ENCODE measurements around the gene TLDC2. TPM values are rescaled to one million over a fixed set of nuclear protein-coding genes. Genes with fewer than 3 reads are reported as not detected.

The TLDC2 gene
- total and polyA plus RNA-seq, 2 donors (not counting 1 experiment from before 2014, with no cell fraction given), result under 0.01 to 0.09 TPM

DNA sequence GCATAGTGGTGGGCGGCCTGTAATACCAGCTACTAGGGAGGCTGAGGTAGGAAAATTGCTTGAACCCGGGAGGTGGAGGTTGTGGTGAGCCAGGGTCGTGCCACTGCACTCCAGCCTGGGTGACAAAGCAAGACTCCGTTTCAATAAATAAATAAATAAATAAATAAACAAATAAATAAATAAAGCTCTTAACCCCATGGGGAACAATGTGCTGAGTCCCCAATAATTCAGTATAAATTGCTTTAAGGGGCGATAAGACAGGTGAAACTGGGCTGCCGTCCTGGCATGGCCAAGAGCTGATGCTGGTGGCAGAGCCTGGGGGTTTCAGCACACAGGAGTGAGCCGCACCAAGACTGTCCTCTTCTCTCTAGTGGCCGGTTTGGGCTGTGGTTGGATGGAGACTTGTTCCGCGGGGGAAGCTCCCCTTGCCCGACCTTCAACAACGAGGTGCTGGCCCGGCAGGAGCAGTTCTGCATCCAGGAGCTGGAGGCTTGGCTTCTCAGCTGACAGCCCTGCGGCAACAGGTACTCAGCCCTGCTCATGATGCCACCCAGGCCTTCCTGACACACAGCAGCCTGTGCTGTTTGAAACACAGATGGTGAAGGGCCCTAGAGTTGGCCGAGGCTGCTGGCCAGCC lies 13.1 kb downstream of the TLDC2 start:
- TF ChIP-seq EZH2 (IDR thresholded peaks at IDR 0.05; ENCODE audit: low read length, missing control alignments), result no peak
- TF ChIP-seq, protein P1, sequence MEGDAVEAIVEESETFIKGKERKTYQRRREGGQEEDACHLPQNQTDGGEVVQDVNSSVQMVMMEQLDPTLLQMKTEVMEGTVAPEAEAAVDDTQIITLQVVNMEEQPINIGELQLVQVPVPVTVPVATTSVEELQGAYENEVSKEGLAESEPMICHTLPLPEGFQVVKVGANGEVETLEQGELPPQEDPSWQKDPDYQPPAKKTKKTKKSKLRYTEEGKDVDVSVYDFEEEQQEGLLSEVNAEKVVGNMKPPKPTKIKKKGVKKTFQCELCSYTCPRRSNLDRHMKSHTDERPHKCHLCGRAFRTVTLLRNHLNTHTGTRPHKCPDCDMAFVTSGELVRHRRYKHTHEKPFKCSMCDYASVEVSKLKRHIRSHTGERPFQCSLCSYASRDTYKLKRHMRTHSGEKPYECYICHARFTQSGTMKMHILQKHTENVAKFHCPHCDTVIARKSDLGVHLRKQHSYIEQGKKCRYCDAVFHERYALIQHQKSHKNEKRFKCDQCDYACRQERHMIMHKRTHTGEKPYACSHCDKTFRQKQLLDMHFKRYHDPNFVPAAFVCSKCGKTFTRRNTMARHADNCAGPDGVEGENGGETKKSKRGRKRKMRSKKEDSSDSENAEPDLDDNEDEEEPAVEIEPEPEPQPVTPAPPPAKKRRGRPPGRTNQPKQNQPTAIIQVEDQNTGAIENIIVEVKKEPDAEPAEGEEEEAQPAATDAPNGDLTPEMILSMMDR (conservative IDR thresholded peaks at IDR 0.05 in 1 of 2, IDR thresholded peaks at IDR 0.05 in 1 of 2; ENCODE audit: low read depth in 1 of 2, low read length in 2 of 2), result no peak
- Histone ChIP-seq H2AFZ (ENCODE audit: low read length) (no peak overlapping the region), H3K4me1 (ENCODE audit: control insufficient read depth, extremely low read depth, insufficient read depth, low read length) (peaks cover 6% of the 10 kb centered on the region), H3K9ac (ENCODE audit: insufficient read depth, low read length) (no peak overlapping the region), H3K9me3 (ENCODE audit: control insufficient read depth, insufficient read depth, low read depth, low read length) (no peaks in the 10 kb centered on the region), H4K20me1 (ENCODE audit: control insufficient read depth, extremely low read depth, insufficient read depth, low read length) (no peaks in the 10 kb centered on the region), H3K79me2 (ENCODE audit: control insufficient read depth, insufficient read depth, low read length) (no peaks in the 10 kb centered on the region), H3K27me3 (ENCODE audit: control insufficient read depth, insufficient read depth, low read length) (no peaks in the 10 kb centered on the region), H3K36me3 (ENCODE audit: control insufficient read depth, insufficient read depth, low read length) (no peaks in the 10 kb centered on the region), H3K4me3 (replicated peaks in 1 of 4; ENCODE audit: control extremely low read depth in 1 of 4, insufficient read depth in 1 of 4, low read depth in 3 of 4, low read length in 4 of 4) (no peak overlapping the region), H3K4me2 (ENCODE audit: extremely low read depth, insufficient read depth, low read length) (no peak overlapping the region), H3K27ac (ENCODE audit: insufficient read depth, low read length) (no peak overlapping the region)
- no peak for DNase-seq (ENCODE audit: low read depth in 2 of 2)

DNA sequence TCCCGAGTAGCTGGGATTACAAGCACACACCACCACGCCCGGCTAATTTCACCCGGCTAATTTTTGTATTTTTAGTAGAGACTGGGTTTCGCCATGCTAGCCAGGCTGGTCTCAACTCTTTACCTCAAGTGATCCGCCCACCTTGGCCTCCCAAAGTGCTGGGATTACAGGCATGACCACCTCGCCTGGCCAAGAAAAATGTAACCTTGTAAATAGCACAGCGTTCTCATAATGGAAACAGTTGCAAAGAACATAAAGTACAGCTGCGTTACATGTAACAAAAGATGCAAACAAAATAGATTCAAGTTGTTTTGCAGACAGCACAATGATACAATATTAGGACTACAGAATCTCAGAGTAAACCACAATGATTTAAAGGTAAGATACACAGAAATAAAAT lies 14.6 kb downstream of the TLDC2 start:
- Histone ChIP-seq H3K4me1 (ENCODE audit: control insufficient read depth, extremely low read depth, insufficient read depth, low read length) (peaks cover 6% of the 10 kb centered on the region), H2AFZ (ENCODE audit: low read length) (no peak overlapping the region)

DNA sequence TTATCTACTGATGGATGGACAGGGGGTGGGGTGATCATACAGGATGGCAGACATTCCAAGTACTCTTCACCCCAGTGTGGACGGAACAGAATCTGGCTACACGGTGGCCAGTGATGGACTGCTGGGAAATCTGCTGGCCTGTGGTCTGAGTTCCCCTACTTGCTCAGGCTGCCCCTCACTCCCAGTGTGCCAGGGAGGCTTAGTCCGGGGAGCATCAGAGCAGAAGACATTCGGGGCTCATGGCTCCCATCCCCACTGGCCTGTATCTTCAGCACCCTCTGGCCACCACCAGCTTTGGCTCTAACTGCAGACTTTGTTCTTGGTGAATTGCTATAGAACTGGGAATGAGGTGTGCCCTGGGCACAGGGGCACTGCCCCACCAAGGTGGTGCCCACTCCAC lies 15.3 kb downstream of the TLDC2 start:
- H2AFZ ChIP-seq (ENCODE audit: low read length), result no peak overlapping the region
- H3K27ac ChIP-seq (ENCODE audit: insufficient read depth, low read length), result no peak overlapping the region
- H3K27me3 ChIP-seq (ENCODE audit: control insufficient read depth, insufficient read depth, low read length), result no peaks in the 10 kb centered on the region
- no peak for TF ChIP-seq EZH2 (IDR thresholded peaks at IDR 0.05; ENCODE audit: low read length, missing control alignments)
- TF ChIP-seq, protein P1 (conservative IDR thresholded peaks at IDR 0.05 in 1 of 2, IDR thresholded peaks at IDR 0.05 in 1 of 2; ENCODE audit: low read depth in 1 of 2, low read length in 2 of 2), result no peak
- no peak for DNase-seq (ENCODE audit: low read depth in 2 of 2)
- H3K9ac ChIP-seq (ENCODE audit: insufficient read depth, low read length), result no peak overlapping the region
- H3K9me3 ChIP-seq (ENCODE audit: control insufficient read depth, insufficient read depth, low read depth, low read length), result no peaks in the 10 kb centered on the region
- no peaks in the 10 kb centered on the region for H4K20me1 ChIP-seq (ENCODE audit: control insufficient read depth, extremely low read depth, insufficient read depth, low read length)
- H3K4me2 ChIP-seq (ENCODE audit: extremely low read depth, insufficient read depth, low read length), result no peak overlapping the region
- no peak overlapping the region for H3K4me3 ChIP-seq (replicated peaks in 1 of 4; ENCODE audit: control extremely low read depth in 1 of 4, insufficient read depth in 1 of 4, low read depth in 3 of 4, low read length in 4 of 4)
- H3K36me3 ChIP-seq (ENCODE audit: control insufficient read depth, insufficient read depth, low read length), result no peaks in the 10 kb centered on the region
- H3K79me2 ChIP-seq (ENCODE audit: control insufficient read depth, insufficient read depth, low read length), result no peaks in the 10 kb centered on the region
- H3K4me1 ChIP-seq (ENCODE audit: control insufficient read depth, extremely low read depth, insufficient read depth, low read length), result peaks cover 6% of the 10 kb centered on the region

More for the DNA sequence above, 14.6 kb downstream of the TLDC2 start:
- H3K36me3 ChIP-seq (ENCODE audit: control insufficient read depth, insufficient read depth, low read length), result no peaks in the 10 kb centered on the region
- H3K27me3 ChIP-seq (ENCODE audit: control insufficient read depth, insufficient read depth, low read length), result no peaks in the 10 kb centered on the region
- H3K4me3 ChIP-seq (replicated peaks in 1 of 4; ENCODE audit: control extremely low read depth in 1 of 4, insufficient read depth in 1 of 4, low read depth in 3 of 4, low read length in 4 of 4), result no peak overlapping the region
- no peak overlapping the region for H3K4me2 ChIP-seq (ENCODE audit: extremely low read depth, insufficient read depth, low read length)
- H3K9me3 ChIP-seq (ENCODE audit: control insufficient read depth, insufficient read depth, low read depth, low read length), result no peaks in the 10 kb centered on the region
- DNase-seq (ENCODE audit: low read depth in 2 of 2), result no peak
- no peak overlapping the region for H3K27ac ChIP-seq (ENCODE audit: insufficient read depth, low read length)
- no peaks in the 10 kb centered on the region for H4K20me1 ChIP-seq (ENCODE audit: control insufficient read depth, extremely low read depth, insufficient read depth, low read length)
- no peak for TF ChIP-seq EZH2 (IDR thresholded peaks at IDR 0.05; ENCODE audit: low read length, missing control alignments)
- TF ChIP-seq, protein P1 (conservative IDR thresholded peaks at IDR 0.05 in 1 of 2, IDR thresholded peaks at IDR 0.05 in 1 of 2; ENCODE audit: low read depth in 1 of 2, low read length in 2 of 2), result no peak
- no peaks in the 10 kb centered on the region for H3K79me2 ChIP-seq (ENCODE audit: control insufficient read depth, insufficient read depth, low read length)
- no peak overlapping the region for H3K9ac ChIP-seq (ENCODE audit: insufficient read depth, low read length)
